ENCODE results near the gene C3orf80.

C3orf80 gene

GRCh38 chr3:160247766-160248165, 22.5 kb downstream of the C3orf80 start:
- ChIA-PET CTCF (no interaction called here), POLR2A (no interaction called here)
- TF ChIP-seq, protein P1, sequence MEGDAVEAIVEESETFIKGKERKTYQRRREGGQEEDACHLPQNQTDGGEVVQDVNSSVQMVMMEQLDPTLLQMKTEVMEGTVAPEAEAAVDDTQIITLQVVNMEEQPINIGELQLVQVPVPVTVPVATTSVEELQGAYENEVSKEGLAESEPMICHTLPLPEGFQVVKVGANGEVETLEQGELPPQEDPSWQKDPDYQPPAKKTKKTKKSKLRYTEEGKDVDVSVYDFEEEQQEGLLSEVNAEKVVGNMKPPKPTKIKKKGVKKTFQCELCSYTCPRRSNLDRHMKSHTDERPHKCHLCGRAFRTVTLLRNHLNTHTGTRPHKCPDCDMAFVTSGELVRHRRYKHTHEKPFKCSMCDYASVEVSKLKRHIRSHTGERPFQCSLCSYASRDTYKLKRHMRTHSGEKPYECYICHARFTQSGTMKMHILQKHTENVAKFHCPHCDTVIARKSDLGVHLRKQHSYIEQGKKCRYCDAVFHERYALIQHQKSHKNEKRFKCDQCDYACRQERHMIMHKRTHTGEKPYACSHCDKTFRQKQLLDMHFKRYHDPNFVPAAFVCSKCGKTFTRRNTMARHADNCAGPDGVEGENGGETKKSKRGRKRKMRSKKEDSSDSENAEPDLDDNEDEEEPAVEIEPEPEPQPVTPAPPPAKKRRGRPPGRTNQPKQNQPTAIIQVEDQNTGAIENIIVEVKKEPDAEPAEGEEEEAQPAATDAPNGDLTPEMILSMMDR (IDR thresholded peaks at IDR 0.05; ENCODE audit: control extremely low read depth, extremely low read depth, low read depth, missing control alignments): no peak
- DNase-seq (ENCODE audit: extremely low spot score): no peak

DNA sequence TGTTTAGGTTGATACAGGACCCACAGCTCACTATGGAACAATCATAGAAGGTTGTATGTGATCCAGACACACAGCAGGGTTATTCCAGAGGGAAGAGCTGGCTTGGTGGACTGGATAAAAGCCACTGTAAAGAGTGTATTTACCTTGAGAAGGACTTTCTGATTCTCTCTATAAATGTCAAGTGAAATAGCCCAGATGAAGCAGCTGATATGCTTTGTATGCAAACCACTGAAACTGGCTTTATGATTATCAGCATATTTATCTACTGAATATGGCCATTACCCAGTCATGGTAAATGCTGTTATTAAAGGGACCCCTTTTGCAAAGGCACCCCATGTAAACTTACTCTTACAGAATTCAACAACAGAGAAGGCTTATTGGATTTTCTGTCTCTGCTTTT, 28.1 kb downstream of the C3orf80 start:
- POLR2A ChIA-PET: no interaction called here
- TF ChIP-seq, protein P1 (IDR thresholded peaks at IDR 0.05; ENCODE audit: control extremely low read depth, extremely low read depth, low read depth, missing control alignments): no peak
- CTCF ChIA-PET: interaction anchor here (0.9 to 1.6 kb wide), 4 partner anchors 14 to 369 kb away, joined by 3 to 4 read pairs (median 3); no protein-coding TSS in a partner anchor
- no peak for DNase-seq (ENCODE audit: extremely low spot score)

DNA sequence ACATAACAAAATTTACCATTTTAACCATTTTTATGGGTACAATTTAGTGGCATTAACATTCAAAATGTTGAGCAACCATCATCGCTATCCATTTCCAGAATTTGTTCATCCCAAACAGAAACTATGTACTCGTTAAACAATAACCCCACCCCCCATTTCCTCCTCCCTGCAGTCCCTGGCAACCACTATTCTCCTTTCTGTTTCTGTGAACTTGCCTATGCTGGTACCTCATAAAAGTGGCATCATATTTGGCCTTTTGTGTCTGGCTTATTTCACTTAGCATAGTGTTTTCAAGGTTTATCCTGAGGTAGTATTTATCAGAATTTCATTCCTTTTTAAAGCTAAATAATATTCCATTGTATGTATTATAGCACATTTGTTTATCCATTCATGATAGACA, 32.4 kb downstream of the C3orf80 start:
- no peak for DNase-seq (ENCODE audit: extremely low spot score)
- ChIA-PET POLR2A (no interaction called here), CTCF (no interaction called here)

GRCh38 chr3:160259589-160259988, 34.4 kb downstream of the C3orf80 start:
- CTCF ChIA-PET: interaction anchor here (1.1 kb wide), 1 partner anchor 8 kb away, joined by 3 read pairs; no protein-coding TSS in a partner anchor

More for the DNA sequence above, 32.4 kb downstream of the C3orf80 start:
- TF ChIP-seq, protein P1 (IDR thresholded peaks at IDR 0.05; ENCODE audit: control extremely low read depth, extremely low read depth, low read depth, missing control alignments): no peak

DNA sequence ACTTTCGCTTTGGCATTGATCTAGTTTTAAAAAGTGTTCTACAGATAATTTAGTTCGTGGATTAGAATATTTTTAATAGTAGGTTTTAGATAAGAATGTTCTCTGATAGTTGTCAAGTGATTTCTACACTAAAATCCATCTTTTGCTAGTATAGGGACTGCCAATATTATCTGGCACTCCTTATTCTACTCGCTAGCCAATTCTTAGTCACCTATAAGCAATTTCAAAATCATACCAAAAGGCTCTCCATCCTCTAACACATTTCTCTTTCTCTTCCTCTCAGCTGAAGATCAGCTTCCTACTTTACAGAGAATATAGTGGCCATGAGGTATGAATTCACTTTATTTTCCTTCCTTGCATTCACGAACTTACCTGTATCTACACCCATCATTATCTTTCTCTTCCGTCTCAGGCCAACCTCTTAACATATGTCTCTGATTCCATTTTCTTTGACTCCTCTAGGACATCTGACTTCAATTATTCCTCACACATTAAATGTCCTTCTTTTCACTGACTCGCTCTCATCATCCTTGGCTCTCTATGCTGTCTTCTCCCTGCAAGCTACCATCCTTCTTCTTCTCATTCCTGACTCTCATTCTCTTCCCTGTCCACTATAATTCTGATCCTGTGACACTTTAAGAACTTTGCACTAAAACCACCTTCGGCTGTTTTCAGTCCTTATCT, 35.5 kb downstream of the C3orf80 start:
- DNase-seq (ENCODE audit: extremely low spot score): no peak
- ChIA-PET CTCF (interaction anchor here (1.4 kb wide), 1 partner anchor 17 kb away, joined by 3 read pairs; no protein-coding TSS in a partner anchor), POLR2A (interaction anchor here (0.7 kb wide), 1 partner anchor 351 kb away, joined by 4 read pairs; no protein-coding TSS in a partner anchor)
- TF ChIP-seq, protein P1 (IDR thresholded peaks at IDR 0.05; ENCODE audit: control extremely low read depth, extremely low read depth, low read depth, missing control alignments): no peak

More at GRCh38 chr3:160259589-160259988, 34.4 kb downstream of the C3orf80 start:
- TF ChIP-seq, protein P1 (IDR thresholded peaks at IDR 0.05; ENCODE audit: control extremely low read depth, extremely low read depth, low read depth, missing control alignments): no peak
- POLR2A ChIA-PET: no interaction called here
- DNase-seq (ENCODE audit: extremely low spot score): no peak

- no peak for DNase-seq (ENCODE audit: extremely low spot score)
- ChIA-PET POLR2A (no interaction called here), CTCF (interaction anchor here (2.2 kb wide), 1 partner anchor 10 kb away, joined by 8 read pairs; no protein-coding TSS in a partner anchor)
- TF ChIP-seq, protein P1 (IDR thresholded peaks at IDR 0.05; ENCODE audit: control extremely low read depth, extremely low read depth, low read depth, missing control alignments): no peak
Measured at GRCh38 chr3:160265088-160265487, 39.9 kb downstream of the C3orf80 start.
